Kidney epithelial cell (primary cell): ENCODE results near the gene GTF3C1. TPM values are rescaled to one million over a fixed set of nuclear protein-coding genes. Genes with fewer than 3 reads are reported as not detected.

Source experiments
- DNase-seq: peaks from one replicate; pipeline ENCODE4 v3.0.0-alpha.2; 2010; ENCODE audit warnings: low read depth
- H3K27me3 ChIP-seq: 2 replicates; pipeline ENCODE4 v1.6.0; 2011; ENCODE audit warnings: low read length; ENCODE audit not compliant: control insufficient read depth, insufficient read depth
- H3K36me3 ChIP-seq: 2 replicates; pipeline ENCODE4 v1.5.1; 2011; ENCODE audit warnings: low read length; ENCODE audit not compliant: control insufficient read depth, insufficient read depth
- H3K4me3 ChIP-seq: 2 replicates; pipeline ENCODE4 v1.5.1; 2011; ENCODE audit warnings: low read depth, mild to moderate bottlenecking, control low read depth, low read length
- total RNA-seq: library from RNA; depleted of rRNA; stranded (reverse); fragments of >200 nt; gene quantifications from 2 replicates; pipeline ENCODE4 v1.2.3, GENCODE V29; 2015
- TF ChIP-seq, protein P1 (sequence below): IDR thresholded peaks from 2 replicates; pipeline ENCODE4 v1.5.1; 2011; ENCODE audit warnings: mild to moderate bottlenecking, moderate library complexity, low read length, control low read depth, inconsistent platforms; ENCODE audit not compliant: insufficient read depth, poor library complexity, severe bottlenecking

Gene GTF3C1
- total RNA-seq, 1 donor from 2014 or later = 89.7 TPM

DNA sequence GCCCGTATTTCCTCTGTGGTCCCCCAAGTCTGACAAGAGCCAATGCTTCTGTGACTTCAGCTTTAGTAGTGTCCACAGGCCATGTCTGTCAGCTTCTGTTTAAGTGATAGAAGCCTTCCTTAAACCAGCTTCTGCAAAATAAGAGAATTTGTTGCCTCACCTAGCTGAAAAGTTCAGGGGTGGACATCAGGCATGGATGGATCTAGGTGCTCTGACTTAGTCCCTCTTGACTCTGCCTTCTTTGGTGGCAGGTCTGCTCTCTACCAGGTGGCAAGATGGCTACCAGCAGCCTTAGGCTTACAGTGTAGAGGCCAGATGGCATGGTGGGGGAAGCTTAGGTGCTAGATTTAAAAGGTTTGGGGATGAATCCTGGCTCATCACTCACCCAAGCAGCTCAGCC, 33.9 kb upstream of the GTF3C1 start:
- Histone ChIP-seq H3K36me3 (no peaks in the 10 kb centered on the region), H3K27me3 (no peaks in the 10 kb centered on the region), H3K4me3 (no peak overlapping the region)
- DNase-seq = no peak
- TF ChIP-seq, protein P1, sequence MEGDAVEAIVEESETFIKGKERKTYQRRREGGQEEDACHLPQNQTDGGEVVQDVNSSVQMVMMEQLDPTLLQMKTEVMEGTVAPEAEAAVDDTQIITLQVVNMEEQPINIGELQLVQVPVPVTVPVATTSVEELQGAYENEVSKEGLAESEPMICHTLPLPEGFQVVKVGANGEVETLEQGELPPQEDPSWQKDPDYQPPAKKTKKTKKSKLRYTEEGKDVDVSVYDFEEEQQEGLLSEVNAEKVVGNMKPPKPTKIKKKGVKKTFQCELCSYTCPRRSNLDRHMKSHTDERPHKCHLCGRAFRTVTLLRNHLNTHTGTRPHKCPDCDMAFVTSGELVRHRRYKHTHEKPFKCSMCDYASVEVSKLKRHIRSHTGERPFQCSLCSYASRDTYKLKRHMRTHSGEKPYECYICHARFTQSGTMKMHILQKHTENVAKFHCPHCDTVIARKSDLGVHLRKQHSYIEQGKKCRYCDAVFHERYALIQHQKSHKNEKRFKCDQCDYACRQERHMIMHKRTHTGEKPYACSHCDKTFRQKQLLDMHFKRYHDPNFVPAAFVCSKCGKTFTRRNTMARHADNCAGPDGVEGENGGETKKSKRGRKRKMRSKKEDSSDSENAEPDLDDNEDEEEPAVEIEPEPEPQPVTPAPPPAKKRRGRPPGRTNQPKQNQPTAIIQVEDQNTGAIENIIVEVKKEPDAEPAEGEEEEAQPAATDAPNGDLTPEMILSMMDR = no peak

DNA sequence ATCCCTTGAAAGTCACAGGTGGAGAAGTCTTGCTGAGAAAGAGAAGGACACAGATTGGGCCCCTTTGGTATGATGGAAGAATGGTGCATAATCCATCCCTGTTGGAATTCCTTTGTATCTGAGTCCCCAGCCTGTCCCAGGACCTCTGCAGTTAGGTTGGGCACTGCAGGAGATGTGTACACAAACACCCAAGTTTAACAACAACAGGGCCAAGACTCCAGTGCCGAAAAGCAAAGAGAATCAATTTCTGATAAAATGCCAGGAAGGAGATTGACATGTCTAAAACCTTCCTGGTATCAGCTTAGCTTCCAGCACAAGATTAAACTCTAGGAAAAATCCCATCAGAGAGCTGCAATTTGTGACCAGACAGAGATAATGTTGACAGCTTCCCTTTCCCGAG, 33.2 kb upstream of the GTF3C1 start:
- H3K4me3 ChIP-seq = no peak overlapping the region
- DNase-seq = no peak
- no peaks in the 10 kb centered on the region for H3K27me3 ChIP-seq
- H3K36me3 ChIP-seq = no peaks in the 10 kb centered on the region
- TF ChIP-seq, protein P1 = no peak

DNA sequence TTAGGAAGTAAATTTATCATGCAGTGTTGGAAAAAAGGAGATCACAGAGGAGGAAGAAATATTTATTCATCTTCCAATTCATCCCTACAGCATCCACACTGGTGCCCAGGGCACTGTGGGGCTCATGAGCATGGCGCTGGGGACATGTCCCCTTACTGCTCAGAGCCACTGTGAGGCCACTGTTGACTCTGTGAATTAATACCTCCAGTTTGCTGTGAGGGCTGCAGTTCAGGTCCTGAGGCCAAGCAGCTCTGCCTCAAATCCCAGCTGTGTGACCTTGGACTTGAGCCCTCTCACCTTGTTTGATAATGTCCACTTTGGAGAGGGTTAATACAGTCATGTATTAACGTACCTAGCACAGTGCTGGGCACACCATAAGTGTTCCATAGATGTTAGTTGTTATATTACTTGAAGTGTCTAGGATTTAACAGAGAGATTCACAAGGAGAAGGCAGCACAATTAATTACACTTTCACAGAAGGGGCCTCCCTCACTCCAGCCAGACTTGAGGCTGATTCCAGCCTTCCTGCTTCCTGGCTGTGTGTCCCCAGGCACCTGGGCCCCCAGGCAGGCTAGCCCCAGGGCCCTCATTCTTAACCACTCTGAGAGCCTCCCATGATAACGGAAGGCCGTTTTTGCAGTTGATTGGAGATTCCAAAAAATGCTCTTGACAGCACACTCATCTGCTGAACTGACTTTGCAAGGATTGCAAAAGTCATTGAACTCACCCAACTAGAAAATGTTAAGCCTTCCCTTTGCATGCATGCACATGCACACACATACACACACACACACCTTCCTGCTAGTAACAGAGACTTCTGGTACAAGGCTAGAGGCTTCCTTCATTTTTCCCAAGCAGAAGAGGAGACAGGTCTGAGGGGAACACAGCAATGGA, 29.6 kb upstream of the GTF3C1 start:
- Histone ChIP-seq H3K36me3 (no peaks in the 10 kb centered on the region), H3K27me3 (no peaks in the 10 kb centered on the region), H3K4me3 (no peak overlapping the region)
- peak; percentile 31 for DNase-seq
- TF ChIP-seq, protein P1 = no peak

DNA sequence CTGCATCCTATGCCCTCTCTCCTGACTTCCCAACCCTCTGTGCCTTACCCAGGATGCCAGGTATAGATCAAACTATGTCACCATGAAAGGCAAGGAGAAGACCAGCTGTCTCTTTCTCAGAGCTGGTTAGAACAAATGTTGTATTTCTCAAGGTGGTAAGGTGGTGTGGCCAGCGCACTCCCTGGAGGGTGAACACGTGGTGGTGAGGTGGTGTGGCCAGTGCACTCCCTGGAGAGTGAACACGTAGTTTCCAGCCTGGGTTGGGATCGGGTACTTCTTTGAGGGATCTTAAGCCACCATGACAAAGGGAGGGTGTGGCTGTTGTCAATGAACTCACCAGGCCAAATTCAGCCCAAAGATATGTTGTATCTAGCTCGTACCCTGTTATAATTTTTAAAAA, 27.0 kb upstream of the GTF3C1 start:
- TF ChIP-seq, protein P1 = no peak
- Histone ChIP-seq H3K27me3 (no peaks in the 10 kb centered on the region), H3K4me3 (no peak overlapping the region), H3K36me3 (no peaks in the 10 kb centered on the region)
- DNase-seq = no peak

- TF ChIP-seq, protein P1 = no peak
- no peak overlapping the region for H3K4me3 ChIP-seq
- H3K27me3 ChIP-seq = no peaks in the 10 kb centered on the region
- no peak for DNase-seq
- H3K36me3 ChIP-seq = no peaks in the 10 kb centered on the region
Observed at GRCh38 chr16:27572711-27573110, 23.0 kb upstream of the GTF3C1 start.
